ENCODE measurements around the gene RASSF10. TPM values are rescaled to one million over a fixed set of nuclear protein-coding genes. Genes with fewer than 3 reads are reported as not detected.
A peak's percentile ranks its signal among the peaks of the same experiment; 100 is the strongest.

The RASSF10 gene
- not detected for total RNA-seq

DNA sequence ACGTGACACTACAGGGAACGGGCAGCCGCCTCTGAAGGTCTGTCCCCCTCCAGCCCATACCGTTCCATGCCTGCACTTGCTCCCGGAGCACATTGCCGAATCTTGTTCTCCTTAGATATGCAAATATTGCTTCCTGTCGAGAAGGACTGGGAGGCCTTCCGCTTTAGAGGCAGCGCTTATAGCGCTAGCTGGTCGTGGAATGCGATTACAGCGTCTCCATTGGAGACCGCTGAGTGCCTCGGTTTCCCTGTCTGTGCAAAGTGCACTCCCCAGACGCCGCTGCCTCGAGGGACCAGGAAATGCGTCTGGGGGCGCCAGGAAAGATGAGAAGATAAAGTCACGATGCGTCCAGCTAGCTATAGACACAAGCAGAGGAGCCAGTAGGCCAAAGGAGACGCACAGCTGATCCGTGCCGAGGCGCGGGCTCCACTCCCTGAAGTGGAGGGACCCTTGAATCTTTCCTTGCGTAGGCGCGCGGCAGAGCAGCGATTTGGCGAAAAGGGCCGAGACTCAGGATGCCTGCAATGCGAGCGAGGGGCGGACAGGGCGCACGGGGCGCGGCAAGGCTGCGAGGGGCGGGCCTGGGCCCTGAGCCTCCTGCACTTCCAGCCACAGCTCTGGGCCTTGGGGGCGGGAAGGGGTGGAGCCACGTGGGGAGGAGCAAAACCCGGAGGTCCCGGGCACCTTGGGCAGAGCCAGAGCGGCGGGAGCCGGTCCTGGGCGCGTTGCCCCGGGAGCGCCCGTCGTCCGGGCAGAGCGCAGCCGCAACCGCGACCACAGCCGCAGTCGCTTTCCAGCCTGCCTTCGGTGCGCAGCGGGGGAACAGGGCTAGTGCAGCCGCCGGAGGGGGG is at the start of gene RASSF10:
Gene RASSF10 (plus strand): TSS at position 692 of the 851 bp plus-strand sequence. CDS start 261 bp downstream, outside the sequence.
- Mint-ChIP-seq H3K36me3 (ENCODE audit: low read depth) (no peaks in the 10 kb centered on the region), H3K4me1 (ENCODE audit: low read depth) (peaks cover 5% of the 10 kb centered on the region), H3K27me3 (ENCODE audit: low read depth) (peaks cover 72% of the 10 kb centered on the region), H3K27ac (no peak within 1 kb of the TSS), H3K9me3 (ENCODE audit: insufficient read depth) (no peaks in the 10 kb centered on the region), H3K4me3 (peak within 1 kb of the TSS; percentile 46)
- DNase-seq: peak; percentile 33
- ChIA-PET POLR2A (interaction anchor here (0.6 kb wide), 1 partner anchor 89 kb away, joined by 7 read pairs; no protein-coding TSS in a partner anchor), CTCF (interaction anchor here (1.4 kb wide), 1 partner anchor 10 kb away, joined by 3 read pairs; no protein-coding TSS in a partner anchor)
- peak; percentile 82 for ATAC-seq

DNA sequence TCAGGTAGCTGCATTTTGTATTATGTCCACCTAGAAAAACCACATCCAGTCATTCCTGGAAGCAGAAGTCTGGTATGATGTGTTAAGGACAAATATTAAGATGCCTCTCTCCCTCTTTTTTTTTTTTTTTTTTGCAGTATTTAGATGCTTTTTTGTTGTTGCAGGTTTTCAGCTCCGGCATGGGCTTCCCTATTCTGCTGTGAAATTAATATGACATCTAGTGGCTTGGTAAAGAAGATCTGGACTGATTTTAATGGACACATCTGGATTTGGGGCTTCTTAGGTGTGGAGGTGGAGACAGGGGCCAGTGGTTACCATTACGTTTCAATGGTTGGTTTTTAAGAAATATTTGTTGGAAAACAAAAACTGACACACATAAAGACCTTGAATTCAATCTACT is 47.5 kb upstream of the RASSF10 start:
- Mint-ChIP-seq H3K4me1 (ENCODE audit: low read depth) (no peaks in the 10 kb centered on the region), H3K27me3 (ENCODE audit: low read depth) (peaks cover 17% of the 10 kb centered on the region)

DNA sequence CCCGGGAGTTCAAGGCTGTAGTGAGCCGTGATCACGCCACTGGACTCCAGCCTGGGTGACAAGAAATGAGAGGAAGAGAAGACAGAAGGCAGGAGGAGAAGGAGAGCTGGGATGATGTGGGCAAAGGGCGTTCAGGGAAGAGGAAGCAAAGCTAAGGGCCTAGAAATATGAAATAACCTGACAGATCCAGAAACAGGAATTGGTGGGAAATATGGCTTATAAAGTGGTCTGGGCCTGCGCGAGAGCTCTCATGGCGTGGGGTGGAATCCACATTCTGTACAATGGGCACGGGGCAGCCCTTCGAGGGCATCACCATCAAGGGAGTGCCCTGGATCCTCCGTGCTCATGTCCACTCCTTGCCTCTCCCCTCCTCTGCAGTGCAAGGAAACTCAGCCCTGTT is 46.8 kb upstream of the RASSF10 start:
- no peak for ATAC-seq
- Mint-ChIP-seq H3K9me3 (ENCODE audit: insufficient read depth) (no peaks in the 10 kb centered on the region), H3K27ac (no peak overlapping the region), H3K4me3 (no peak overlapping the region), H3K27me3 (ENCODE audit: low read depth) (peaks cover 17% of the 10 kb centered on the region), H3K36me3 (ENCODE audit: low read depth) (no peaks in the 10 kb centered on the region), H3K4me1 (ENCODE audit: low read depth) (no peaks in the 10 kb centered on the region)
- ChIA-PET CTCF (no interaction called here), POLR2A (no interaction called here)
- no peak for DNase-seq

More for the DNA sequence above, 47.5 kb upstream of the RASSF10 start:
- ATAC-seq (no peak), DNase-seq (no peak)
- no peak overlapping the region for H3K4me3 Mint-ChIP-seq
- CTCF ChIA-PET: no interaction called here
- no peaks in the 10 kb centered on the region for H3K9me3 Mint-ChIP-seq (ENCODE audit: insufficient read depth)
- H3K36me3 Mint-ChIP-seq (ENCODE audit: low read depth): no peaks in the 10 kb centered on the region
- no peak overlapping the region for H3K27ac Mint-ChIP-seq
- POLR2A ChIA-PET: no interaction called here

- no peak overlapping the region for H3K4me3 Mint-ChIP-seq
- peaks cover 17% of the 10 kb centered on the region for H3K27me3 Mint-ChIP-seq (ENCODE audit: low read depth)
- H3K9me3 Mint-ChIP-seq (ENCODE audit: insufficient read depth): no peaks in the 10 kb centered on the region
- ChIA-PET POLR2A (no interaction called here), CTCF (interaction anchor here (0.9 to 2.4 kb wide), 4 partner anchors 11 to 389 kb away, joined by 3 to 11 read pairs (median 4); no protein-coding TSS in a partner anchor)
- no peak overlapping the region for H3K27ac Mint-ChIP-seq
- H3K36me3 Mint-ChIP-seq (ENCODE audit: low read depth): no peaks in the 10 kb centered on the region
- DNase-seq (no peak), ATAC-seq (no peak)
- no peaks in the 10 kb centered on the region for H3K4me1 Mint-ChIP-seq (ENCODE audit: low read depth)
Measured at GRCh38 chr11:12963051-12963450, 46.1 kb upstream of the RASSF10 start.

- Mint-ChIP-seq H3K36me3 (ENCODE audit: low read depth) (no peaks in the 10 kb centered on the region), H3K27me3 (ENCODE audit: low read depth) (peaks cover 17% of the 10 kb centered on the region), H3K4me1 (ENCODE audit: low read depth) (no peaks in the 10 kb centered on the region), H3K9me3 (ENCODE audit: insufficient read depth) (no peaks in the 10 kb centered on the region), H3K4me3 (no peak overlapping the region), H3K27ac (no peak overlapping the region)
- ChIA-PET CTCF (interaction anchor here (0.6 to 2.4 kb wide), 15 partner anchors 10 to 500 kb away, joined by 3 to 11 read pairs (median 3); no protein-coding TSS in a partner anchor), POLR2A (no interaction called here)
- peak; percentile 84 for ATAC-seq
- peak; percentile 64 for DNase-seq
Measured at GRCh38 chr11:12963792-12964536, 45.2 kb upstream of the RASSF10 start.

GRCh38 chr11:12964650-12965049 is 44.5 kb upstream of the RASSF10 start:
- Mint-ChIP-seq H3K27me3 (ENCODE audit: low read depth) (peaks cover 16% of the 10 kb centered on the region), H3K27ac (no peak overlapping the region), H3K4me3 (no peak overlapping the region), H3K9me3 (ENCODE audit: insufficient read depth) (no peaks in the 10 kb centered on the region), H3K36me3 (ENCODE audit: low read depth) (no peaks in the 10 kb centered on the region), H3K4me1 (ENCODE audit: low read depth) (no peaks in the 10 kb centered on the region)
- DNase-seq (no peak), ATAC-seq (no peak)
- POLR2A ChIA-PET: no interaction called here
- CTCF ChIA-PET: interaction anchor here (0.7 to 2.4 kb wide), 4 partner anchors 12 to 499 kb away, joined by 3 to 11 read pairs (median 4); no protein-coding TSS in a partner anchor

DNA sequence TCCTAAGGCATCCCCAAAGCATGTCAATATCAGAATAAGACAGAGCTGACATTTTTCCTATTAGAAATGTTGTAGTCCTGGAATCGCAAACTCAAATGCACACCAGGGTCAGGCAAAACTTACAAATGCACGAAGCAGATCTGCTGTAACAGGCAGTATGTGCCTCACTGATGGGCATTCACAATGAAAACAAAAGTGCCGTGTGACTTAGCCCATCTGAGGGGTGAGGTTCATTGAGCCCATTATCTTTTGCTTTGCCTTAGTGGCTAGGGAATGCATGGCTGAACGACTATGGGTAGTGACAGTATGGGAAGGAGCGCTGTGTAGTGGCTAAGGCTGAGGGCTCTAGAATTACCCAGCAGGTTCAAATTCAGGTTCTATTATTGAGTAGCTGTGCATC is 43.1 kb upstream of the RASSF10 start:
- CTCF ChIA-PET: no interaction called here
- H3K9me3 Mint-ChIP-seq (ENCODE audit: insufficient read depth): no peaks in the 10 kb centered on the region
- no peaks in the 10 kb centered on the region for H3K36me3 Mint-ChIP-seq (ENCODE audit: low read depth)
- no peak overlapping the region for H3K4me3 Mint-ChIP-seq
- no peak for ATAC-seq
- POLR2A ChIA-PET: no interaction called here
- no peaks in the 10 kb centered on the region for H3K4me1 Mint-ChIP-seq (ENCODE audit: low read depth)
- H3K27me3 Mint-ChIP-seq (ENCODE audit: low read depth): peaks cover 12% of the 10 kb centered on the region
- H3K27ac Mint-ChIP-seq: no peak overlapping the region
- DNase-seq: no peak

- H3K36me3 Mint-ChIP-seq (ENCODE audit: low read depth): no peaks in the 10 kb centered on the region
Measured at GRCh38 chr11:12968101-12968500, 41.0 kb upstream of the RASSF10 start.

DNA sequence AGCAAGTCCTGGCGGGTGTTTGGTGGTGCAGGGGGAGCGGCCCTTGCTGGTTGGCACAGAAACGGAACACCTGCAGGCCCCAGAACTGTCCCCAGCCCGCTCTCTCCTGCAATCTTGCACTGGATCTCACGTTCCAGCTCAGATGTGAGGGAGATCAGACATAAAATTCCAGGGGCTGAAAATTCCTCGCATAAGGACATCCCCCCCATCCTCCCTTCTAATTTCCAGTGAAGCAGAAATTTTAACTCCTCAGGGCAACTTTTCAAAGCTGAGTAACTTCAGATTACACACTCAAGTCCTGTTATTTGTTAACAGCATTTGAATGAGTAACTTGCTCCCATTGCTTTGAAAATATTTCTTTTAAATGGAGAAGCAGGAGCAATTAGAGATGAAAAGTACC is 40.3 kb upstream of the RASSF10 start:
- no peaks in the 10 kb centered on the region for H3K9me3 Mint-ChIP-seq (ENCODE audit: insufficient read depth)
- H3K27ac Mint-ChIP-seq: no peak overlapping the region
- POLR2A ChIA-PET: no interaction called here
- DNase-seq (no peak), ATAC-seq (no peak)
- H3K36me3 Mint-ChIP-seq (ENCODE audit: low read depth): no peaks in the 10 kb centered on the region
- H3K27me3 Mint-ChIP-seq (ENCODE audit: low read depth): peaks cover 3% of the 10 kb centered on the region
- H3K4me3 Mint-ChIP-seq: no peak overlapping the region
- CTCF ChIA-PET: interaction anchor here (1.1 kb wide), 1 partner anchor 518 kb away, joined by 3 read pairs; no protein-coding TSS in a partner anchor
- no peaks in the 10 kb centered on the region for H3K4me1 Mint-ChIP-seq (ENCODE audit: low read depth)

More at GRCh38 chr11:12968101-12968500, 41.0 kb upstream of the RASSF10 start:
- Mint-ChIP-seq H3K4me1 (ENCODE audit: low read depth) (no peaks in the 10 kb centered on the region), H3K27me3 (ENCODE audit: low read depth) (peaks cover 3% of the 10 kb centered on the region), H3K27ac (no peak overlapping the region), H3K9me3 (ENCODE audit: insufficient read depth) (no peaks in the 10 kb centered on the region), H3K4me3 (no peak overlapping the region)
- ChIA-PET POLR2A (no interaction called here), CTCF (interaction anchor here (1.1 kb wide), 1 partner anchor 519 kb away, joined by 3 read pairs; no protein-coding TSS in a partner anchor)
- DNase-seq: no peak
- no peak for ATAC-seq

GRCh38 chr11:12971955-12972354 is 37.2 kb upstream of the RASSF10 start:
- H3K4me1 Mint-ChIP-seq (ENCODE audit: low read depth): no peaks in the 10 kb centered on the region
- H3K4me3 Mint-ChIP-seq: no peak overlapping the region
- DNase-seq (no peak), ATAC-seq (no peak)
- H3K27ac Mint-ChIP-seq: no peak overlapping the region
- ChIA-PET POLR2A (no interaction called here), CTCF (no interaction called here)
- no peaks in the 10 kb centered on the region for H3K9me3 Mint-ChIP-seq (ENCODE audit: insufficient read depth)
- peaks cover 2% of the 10 kb centered on the region for H3K27me3 Mint-ChIP-seq (ENCODE audit: low read depth)
- no peaks in the 10 kb centered on the region for H3K36me3 Mint-ChIP-seq (ENCODE audit: low read depth)

DNA sequence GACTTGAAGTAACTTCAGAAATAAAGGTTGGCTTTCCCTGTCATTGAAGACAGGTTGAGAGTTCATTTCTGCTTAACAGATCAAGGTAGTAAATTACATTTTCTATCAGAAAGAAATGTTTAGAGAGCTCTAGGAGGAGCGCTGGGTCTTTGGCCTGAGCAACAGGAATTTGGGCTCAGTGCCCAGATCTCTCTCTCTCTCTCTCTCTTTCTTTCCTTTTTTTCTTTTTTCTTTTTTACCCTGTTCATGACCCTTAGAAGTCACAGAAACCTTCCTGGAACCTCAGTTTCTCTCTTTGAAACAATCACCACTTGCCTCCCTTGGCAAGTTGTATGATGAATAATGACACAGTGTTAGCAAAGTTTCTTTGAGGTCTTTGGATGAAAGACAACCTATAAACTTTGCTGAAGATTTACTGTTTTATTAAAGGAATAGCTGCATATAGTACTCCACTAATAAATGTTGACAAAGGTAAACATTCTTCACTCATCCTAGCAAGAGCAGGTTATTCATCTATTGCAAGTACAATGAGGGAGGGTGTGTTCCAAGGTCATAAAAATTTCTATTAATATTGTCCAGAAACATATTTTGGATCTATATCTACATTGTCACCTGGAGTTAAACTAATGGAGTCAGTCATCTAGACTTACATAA is 35.5 kb upstream of the RASSF10 start:
- Mint-ChIP-seq H3K4me3 (no peak overlapping the region), H3K9me3 (ENCODE audit: insufficient read depth) (no peaks in the 10 kb centered on the region), H3K4me1 (ENCODE audit: low read depth) (no peaks in the 10 kb centered on the region), H3K27me3 (ENCODE audit: low read depth) (peaks cover 2% of the 10 kb centered on the region), H3K36me3 (ENCODE audit: low read depth) (no peaks in the 10 kb centered on the region), H3K27ac (no peak overlapping the region)
- no peak for DNase-seq
- POLR2A ChIA-PET: no interaction called here
- CTCF ChIA-PET: interaction anchor here (1.5 kb wide), 1 partner anchor 10 kb away, joined by 4 read pairs; no protein-coding TSS in a partner anchor
- no peak for ATAC-seq
